GM10266 (cell line): Measurements from ENCODE around the gene UGT1A10.

Source experiments
- DNase-seq: peaks from one replicate; pipeline ENCODE4 v3.0.0; 2012; ENCODE audit errors: extremely low spot score
- TF ChIP-seq, protein P1 (sequence below): IDR thresholded peaks from 2 replicates; pipeline ENCODE4 v1.5.1; 2012; ENCODE audit warnings: mild to moderate bottlenecking, low read depth; ENCODE audit not compliant: control insufficient read depth, insufficient read depth; ENCODE audit errors: missing control alignments

UGT1A10 gene

GRCh38 chr2:233816771-233817170, 180.5 kb downstream of the UGT1A10 start:
- DNase-seq, result no peak
- TF ChIP-seq, protein P1, sequence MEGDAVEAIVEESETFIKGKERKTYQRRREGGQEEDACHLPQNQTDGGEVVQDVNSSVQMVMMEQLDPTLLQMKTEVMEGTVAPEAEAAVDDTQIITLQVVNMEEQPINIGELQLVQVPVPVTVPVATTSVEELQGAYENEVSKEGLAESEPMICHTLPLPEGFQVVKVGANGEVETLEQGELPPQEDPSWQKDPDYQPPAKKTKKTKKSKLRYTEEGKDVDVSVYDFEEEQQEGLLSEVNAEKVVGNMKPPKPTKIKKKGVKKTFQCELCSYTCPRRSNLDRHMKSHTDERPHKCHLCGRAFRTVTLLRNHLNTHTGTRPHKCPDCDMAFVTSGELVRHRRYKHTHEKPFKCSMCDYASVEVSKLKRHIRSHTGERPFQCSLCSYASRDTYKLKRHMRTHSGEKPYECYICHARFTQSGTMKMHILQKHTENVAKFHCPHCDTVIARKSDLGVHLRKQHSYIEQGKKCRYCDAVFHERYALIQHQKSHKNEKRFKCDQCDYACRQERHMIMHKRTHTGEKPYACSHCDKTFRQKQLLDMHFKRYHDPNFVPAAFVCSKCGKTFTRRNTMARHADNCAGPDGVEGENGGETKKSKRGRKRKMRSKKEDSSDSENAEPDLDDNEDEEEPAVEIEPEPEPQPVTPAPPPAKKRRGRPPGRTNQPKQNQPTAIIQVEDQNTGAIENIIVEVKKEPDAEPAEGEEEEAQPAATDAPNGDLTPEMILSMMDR, result no peak

- TF ChIP-seq, protein P1, result no peak
- no peak for DNase-seq
These were observed 181.2 kb downstream of the UGT1A10 start for GRCh38 chr2:233817361-233817911.

GRCh38 chr2:233817995-233818638, 181.9 kb downstream of the UGT1A10 start:
- TF ChIP-seq, protein P1, result no peak

DNA sequence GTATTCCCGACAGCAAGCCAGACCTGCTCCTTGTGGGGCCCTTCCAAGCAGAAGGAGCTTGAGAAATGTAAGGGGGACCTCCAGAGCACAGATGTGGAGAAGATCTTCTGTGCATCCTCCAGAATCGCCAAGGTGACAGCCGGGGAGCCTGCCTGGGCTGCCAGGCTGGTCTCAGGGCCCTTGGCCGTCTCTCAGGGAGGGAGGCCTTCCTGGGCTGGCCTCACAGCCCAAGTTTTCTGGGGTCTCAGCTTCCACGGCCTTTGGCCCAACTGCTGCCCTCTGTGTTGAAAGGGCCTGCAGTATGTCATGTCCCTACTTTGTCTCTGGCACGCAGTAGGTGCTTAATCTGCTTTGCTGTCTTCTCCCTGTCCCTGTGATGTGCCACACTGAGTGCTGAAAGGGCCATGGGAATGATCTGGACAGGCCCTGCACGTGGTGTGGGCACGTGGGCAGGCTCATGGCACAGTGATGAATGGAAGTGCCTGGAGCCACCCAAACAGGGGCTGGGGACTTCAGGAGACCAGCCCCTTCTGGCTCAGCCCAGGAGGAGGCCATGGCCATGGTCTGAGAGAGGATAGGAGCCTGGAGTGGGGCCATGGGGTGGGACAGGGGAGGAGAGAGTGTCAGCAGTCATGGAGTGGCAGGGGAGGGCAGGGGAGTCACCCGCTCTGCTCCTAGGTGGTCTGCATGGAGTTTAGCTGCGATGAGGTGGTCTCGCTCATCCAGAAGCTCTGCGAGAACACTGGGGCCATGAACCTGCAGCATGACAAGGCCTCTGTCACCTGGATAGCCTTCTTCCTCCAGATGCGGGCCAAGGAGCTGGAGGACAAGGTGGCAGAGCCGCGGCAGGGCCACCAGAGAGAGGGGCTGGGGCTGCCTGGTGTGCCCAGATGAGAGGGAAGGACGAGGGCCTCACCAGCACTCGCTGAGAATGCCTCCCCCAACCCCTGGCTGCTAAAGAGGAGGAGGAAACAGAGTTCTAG, 182.7 kb downstream of the UGT1A10 start:
- no peak for DNase-seq
- TF ChIP-seq, protein P1, result no peak

More at GRCh38 chr2:233817995-233818638, 181.9 kb downstream of the UGT1A10 start:
- no peak for DNase-seq

DNA sequence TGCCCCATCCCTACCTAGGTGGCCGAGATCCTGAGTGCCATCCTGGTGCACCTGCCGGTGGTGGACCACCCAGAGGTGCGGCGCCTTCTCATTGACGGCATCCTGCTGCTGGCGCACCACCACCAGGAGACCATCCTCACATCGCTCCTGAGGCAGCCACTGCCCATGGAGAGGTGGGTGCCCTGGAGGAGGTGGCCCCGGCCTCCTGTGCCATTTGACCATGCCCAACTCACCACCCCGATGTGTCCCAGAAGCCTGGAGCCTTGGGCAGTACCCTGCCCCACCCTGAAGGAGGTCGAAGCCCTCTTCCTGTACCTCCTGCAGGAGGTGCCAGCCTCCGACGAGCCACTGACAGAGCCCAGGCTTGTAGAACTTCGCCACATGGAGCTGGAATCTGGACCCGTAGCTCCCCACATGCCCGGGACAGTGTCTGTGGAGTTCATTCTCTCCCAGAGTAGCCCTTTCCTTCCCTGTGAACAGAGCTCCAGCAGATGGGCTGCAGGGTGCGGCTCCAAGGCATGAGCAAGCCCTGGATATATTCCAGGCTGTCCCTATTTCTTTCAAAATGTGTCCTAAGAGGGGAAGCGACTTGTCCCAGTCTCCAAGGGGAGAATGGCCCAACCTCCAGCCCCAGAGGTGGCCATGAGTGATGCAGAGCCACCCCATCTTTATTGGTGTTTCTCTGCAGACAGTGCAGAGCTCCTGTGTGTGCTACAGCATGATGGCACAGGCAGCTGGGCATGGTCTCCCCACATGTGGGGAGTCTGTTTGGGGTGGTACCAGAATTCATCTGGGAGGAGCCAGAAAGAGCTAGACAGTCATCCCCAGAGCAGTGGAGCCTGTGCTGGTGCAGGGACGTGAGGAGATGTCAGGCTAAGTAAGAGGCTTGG, 183.9 kb downstream of the UGT1A10 start:
- DNase-seq, result no peak
- TF ChIP-seq, protein P1, result no peak

GRCh38 chr2:233820774-233821105, 184.5 kb downstream of the UGT1A10 start:
- TF ChIP-seq, protein P1, result no peak

More at GRCh38 chr2:233820774-233821105, 184.5 kb downstream of the UGT1A10 start:
- no peak for DNase-seq
